Stimulated activated CD4-positive, alpha-beta T cell treated with anti-CD3 and anti-CD28 coated beads, Interleukin-1b, Interleukin-23, amount 100 ng/mL, for 48 hours (primary cell): Measurements from ENCODE around the gene HMX1.

Experiments
- DNase-seq: peaks from one replicate; pipeline ENCODE4 v3.0.0-alpha.2; 2020

Gene HMX1

GRCh38 chr4:8854931-8855330, 16.7 kb downstream of the HMX1 start:
- DNase-seq, result no peak

- DNase-seq, result no peak
Observed at GRCh38 chr4:8854016-8854415, 17.6 kb downstream of the HMX1 start.

DNA sequence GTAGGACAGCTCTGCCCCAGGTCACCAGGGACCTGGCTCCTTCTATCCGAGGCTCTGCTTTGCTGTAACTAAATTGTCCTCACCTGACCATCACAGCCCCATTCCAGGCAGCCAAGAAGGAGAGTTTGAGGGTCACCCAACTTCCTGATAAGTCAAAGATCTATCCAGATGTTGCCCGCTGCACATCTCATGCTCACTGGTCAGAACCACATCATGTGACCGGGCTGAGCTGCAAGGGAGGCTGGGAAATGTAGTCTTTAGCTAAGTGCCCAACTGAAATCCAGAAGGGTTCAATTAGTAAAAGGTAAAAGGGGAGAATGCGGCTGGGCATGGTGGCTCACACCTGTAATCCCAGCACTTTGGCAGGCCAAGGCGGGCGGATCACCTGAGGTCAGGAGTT, 18.4 kb downstream of the HMX1 start:
- no peak for DNase-seq

- no peak for DNase-seq
Observed at GRCh38 chr4:8852118-8852704, 19.4 kb downstream of the HMX1 start.

GRCh38 chr4:8851321-8852117, 20.1 kb downstream of the HMX1 start:
- DNase-seq, result no peak

DNA sequence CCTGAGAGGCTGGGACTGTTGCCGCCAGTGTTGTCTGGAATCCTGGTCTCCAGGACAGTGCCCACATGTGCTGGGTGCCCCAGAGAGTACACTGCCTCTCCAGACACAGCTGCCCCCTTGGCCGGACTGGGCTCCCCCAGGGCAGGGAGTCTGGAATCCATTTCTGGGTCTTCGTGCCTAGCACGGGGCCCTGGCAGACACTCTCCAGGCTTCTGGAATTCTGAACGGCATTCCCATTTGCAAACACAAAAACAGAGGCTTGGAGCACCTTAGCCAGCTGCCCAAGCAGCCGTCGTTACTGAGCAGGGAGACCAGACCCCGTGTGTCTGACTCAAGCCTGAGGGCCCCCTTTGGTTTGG, 20.8 kb downstream of the HMX1 start:
- no peak for DNase-seq

DNA sequence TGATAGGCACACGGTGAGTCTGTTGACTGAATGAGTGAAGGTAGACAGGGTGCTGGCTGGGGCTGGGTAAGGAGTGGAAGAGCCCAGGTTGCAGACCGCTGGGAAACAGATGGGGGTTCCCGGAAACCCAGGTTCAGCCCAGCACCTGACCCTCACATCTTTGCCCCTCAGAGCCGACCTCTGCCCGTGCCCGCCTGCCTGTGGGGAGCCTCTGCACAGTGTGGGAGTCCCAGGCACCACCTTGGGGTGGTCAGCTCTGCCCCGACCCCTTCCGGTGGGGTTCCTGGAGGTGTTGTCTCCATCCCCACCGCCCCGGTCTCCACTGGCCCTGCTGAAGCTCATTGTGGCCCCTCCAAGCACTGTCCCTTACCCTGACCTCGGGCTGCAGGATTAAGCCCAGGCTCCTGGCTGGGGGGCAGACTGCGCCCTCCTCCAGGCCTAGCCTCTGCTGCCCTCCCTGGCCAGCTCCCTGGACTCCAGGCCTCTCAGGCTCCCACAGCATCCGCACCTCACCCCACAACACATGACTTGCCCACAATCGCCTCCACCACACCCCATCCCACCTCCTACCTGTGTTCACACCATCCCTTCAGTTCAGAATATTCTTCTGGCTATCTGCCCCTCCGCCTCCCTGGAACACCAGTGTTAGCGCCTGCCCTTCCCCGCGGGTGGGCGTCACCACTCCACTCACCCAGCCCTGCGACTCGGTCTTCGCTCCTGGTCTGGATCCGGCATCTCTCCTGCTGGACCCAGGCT, 21.4 kb downstream of the HMX1 start:
- no peak for DNase-seq

- DNase-seq, result no peak
Observed at GRCh38 chr4:8849266-8850073, 22.2 kb downstream of the HMX1 start.

GRCh38 chr4:8848507-8849265, 23.0 kb downstream of the HMX1 start:
- DNase-seq, result no peak

DNA sequence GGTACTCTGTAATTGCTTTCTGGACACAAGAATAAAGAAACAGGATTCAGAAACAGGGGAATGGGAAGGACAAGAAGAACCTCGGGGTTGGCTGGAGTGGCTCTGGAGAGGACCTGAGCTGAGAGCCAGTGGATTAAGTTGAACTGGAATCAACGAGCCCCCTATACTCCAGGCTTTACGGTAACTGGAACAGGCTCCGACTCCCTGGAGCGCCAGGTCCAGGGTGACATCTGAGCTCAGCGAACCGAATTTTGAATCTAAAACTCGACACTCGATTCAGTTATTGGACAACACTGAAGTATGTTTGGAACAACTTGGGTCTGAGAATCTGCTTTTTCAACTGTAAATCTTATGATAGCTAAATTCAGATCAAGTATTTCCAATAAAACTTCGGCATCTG, 23.9 kb downstream of the HMX1 start:
- no peak for DNase-seq

- DNase-seq, result no peak
Observed at GRCh38 chr4:8847331-8847730, 24.3 kb downstream of the HMX1 start.

DNA sequence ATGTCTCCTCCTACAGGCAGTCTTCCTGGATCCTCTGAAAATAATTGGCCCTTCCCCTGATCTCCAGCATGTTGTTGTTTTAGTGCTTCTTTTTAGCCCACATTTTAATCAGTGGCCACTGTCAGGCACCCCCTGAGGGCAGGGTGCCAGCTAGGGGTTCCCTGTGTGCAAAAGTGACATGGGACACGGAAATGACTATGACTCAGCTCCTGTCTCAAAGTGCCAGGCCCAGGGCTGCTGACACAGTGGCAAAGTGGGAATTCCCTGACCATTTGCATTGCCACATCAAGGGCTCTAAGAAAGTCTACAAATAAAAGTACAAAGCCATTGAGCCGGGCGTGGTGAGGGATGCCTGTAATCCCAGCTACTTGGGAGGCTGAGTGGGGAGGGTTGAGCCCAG, 24.8 kb downstream of the HMX1 start:
- no peak for DNase-seq

DNA sequence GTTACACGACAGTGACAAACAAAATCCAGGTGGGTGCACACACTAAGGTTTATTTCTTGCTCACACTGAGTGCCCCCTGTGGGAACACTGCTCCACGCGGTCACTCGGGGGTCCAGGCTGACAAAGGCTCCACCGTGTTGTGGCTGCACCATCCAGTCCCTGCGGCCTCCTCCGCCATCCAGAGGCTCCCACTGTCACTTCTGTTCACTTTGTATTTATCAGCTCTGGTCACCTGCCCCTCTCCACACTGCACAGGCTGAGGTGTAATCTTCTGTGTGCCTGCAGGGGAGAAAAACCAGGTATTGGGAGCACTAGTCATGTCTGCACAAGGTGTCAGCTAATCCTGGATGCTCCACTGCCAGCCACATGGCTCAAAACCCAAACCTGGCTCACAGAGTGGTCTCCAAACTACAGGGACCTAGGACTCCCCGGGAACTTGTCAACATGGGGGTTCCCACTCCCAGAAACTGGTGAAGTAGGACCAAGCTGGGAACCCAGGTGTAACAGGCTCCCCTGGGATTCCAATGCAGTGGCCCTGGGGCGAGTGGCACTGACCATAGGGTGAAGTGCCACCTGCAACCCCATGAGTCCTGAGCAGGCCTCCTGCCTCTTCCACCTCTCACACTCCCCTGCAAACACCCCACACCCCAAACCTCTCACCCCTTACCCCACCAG, 25.5 kb downstream of the HMX1 start:
- DNase-seq, result no peak

GRCh38 chr4:8844976-8845690, 26.5 kb downstream of the HMX1 start:
- no peak for DNase-seq

- DNase-seq, result no peak
Observed at GRCh38 chr4:8843597-8843996, 28.0 kb downstream of the HMX1 start.

DNA sequence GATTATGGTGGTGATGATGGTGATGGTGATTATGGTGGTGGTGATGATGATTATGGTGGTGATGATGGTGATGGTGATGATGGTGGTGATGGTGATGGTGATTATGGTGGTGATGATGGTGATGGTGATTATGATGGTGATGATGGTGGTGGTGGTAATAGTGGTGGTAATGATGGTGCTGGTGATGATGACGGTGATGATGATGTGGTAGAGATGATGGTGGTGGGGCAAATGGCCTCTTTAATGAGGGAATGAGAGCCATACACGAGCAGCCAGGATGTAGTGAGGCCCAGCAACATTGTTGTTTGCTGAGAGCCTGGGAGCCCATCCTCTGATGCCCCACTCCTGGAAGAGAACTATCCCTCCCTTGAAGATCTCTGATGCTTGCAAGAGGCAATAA, 29.0 kb downstream of the HMX1 start:
- no peak for DNase-seq

- DNase-seq, result no peak
Observed at GRCh38 chr4:8841678-8842268, 29.9 kb downstream of the HMX1 start.

GRCh38 chr4:8840816-8841455, 30.7 kb downstream of the HMX1 start:
- DNase-seq, result no peak

- DNase-seq, result no peak
Observed at GRCh38 chr4:8840006-8840793, 31.4 kb downstream of the HMX1 start.
